HG02759 (cell line): Measurements from ENCODE around the gene NXF2.
"Not testable (repeated sequence)": the region's sequence is repeated elsewhere in the genome, so short reads cannot be mapped to it uniquely, and the experiment has no call there.

ENCODE experiments used
- ATAC-seq: cut with Tn5 transposase; IDR thresholded peaks from one replicate; pipeline ENCODE4 v1.9.1; 2021; ENCODE audit warnings: mild to moderate bottlenecking, moderate library complexity; ENCODE audit not compliant: unreplicated experiment

NXF2 gene

GRCh38 chrX:102246893-102247292 lies at the start of gene NXF2:
Gene NXF2 (plus strand): TSS chrX:102247167. CDS start chrX:102307079, 59,912 bp downstream.
- not testable (repeated sequence) for ATAC-seq

GRCh38 chrX:102207940-102208339 lies 39.0 kb upstream of the NXF2 start:
- not testable (repeated sequence) for ATAC-seq

- not testable (repeated sequence) for ATAC-seq
Observed at GRCh38 chrX:102214986-102215385, 32.0 kb upstream of the NXF2 start, which contains the start of gene TCP11X1. Gene TCP11X1 (plus strand): TSS chrX:102215301.

GRCh38 chrX:102216497-102216896 lies 30.5 kb upstream of the NXF2 start:
- not testable (repeated sequence) for ATAC-seq

GRCh38 chrX:102235678-102236077 lies 11.3 kb upstream of the NXF2 start:
- not testable (repeated sequence) for ATAC-seq

GRCh38 chrX:102240265-102240664 lies 6.7 kb upstream of the NXF2 start:
- ATAC-seq: not testable (repeated sequence)

- not testable (repeated sequence) for ATAC-seq
Observed at GRCh38 chrX:102272231-102272630, 25.3 kb downstream of the NXF2 start.

- no peak for ATAC-seq
Observed at GRCh38 chrX:102338162-102338561, 91.2 kb downstream of the NXF2 start.

- ATAC-seq: no peak
Observed at GRCh38 chrX:102339312-102340298, 92.6 kb downstream of the NXF2 start.

- ATAC-seq: no peak
Observed at GRCh38 chrX:102341867-102342266, 94.9 kb downstream of the NXF2 start.

- ATAC-seq: no peak
Observed at GRCh38 chrX:102345916-102346315, 98.9 kb downstream of the NXF2 start.
